GM12878 (cell line): ENCODE results near the gene SARS2. TPM values are rescaled to one million over a fixed set of nuclear protein-coding genes. Genes with fewer than 3 reads are reported as not detected.

Experiments used
- BACH1 ChIP-seq: fragments of 450-650 bp; IDR thresholded peaks from 2 replicates; pipeline ENCODE4 v1.6.1; 2017; ENCODE audit warnings: mild to moderate bottlenecking, borderline replicate concordance
- BCL11A ChIP-seq: IDR thresholded peaks from 2 replicates; pipeline ENCODE4 v1.6.1; 2011; ENCODE audit warnings: low read depth, low read length
- BRCA1 ChIP-seq: IDR thresholded peaks from 2 replicates; pipeline ENCODE4 v1.6.1; 2011; ENCODE audit warnings: low read depth, low read length, improper control_type of control experiment
- CEBPB ChIP-seq, 2 experiments: fragments of 150-350 bp in 1 of 2; IDR thresholded peaks; 2 replicates each; pipeline ENCODE4 v1.6.1; 2012 to 2014; ENCODE audit warnings: low read depth in 2 of 2, low read length in 2 of 2, borderline replicate concordance in 1 of 2, inconsistent platforms in 1 of 2
- CHD1 ChIP-seq: IDR thresholded peaks from 2 replicates; pipeline ENCODE4 v1.6.1; 2012; ENCODE audit warnings: low read depth, low read length, improper control_type of control experiment
- FOXM1 ChIP-seq: IDR thresholded peaks from 2 replicates; pipeline ENCODE4 v1.6.1; 2012; ENCODE audit warnings: low read depth, mild to moderate bottlenecking, inconsistent platforms, low read length, moderate library complexity
- HCFC1 ChIP-seq: fragments of 150-350 bp; IDR thresholded peaks from 2 replicates; pipeline ENCODE4 v1.6.1; 2014; ENCODE audit warnings: low read length
- HDAC6 ChIP-seq: fragments of 200-600 bp; sonication (generic); IDR thresholded peaks from one replicate; pipeline ENCODE4 v1.8.0; 2017; ENCODE audit warnings: antibody characterized with exemption; ENCODE audit not compliant: unreplicated experiment
- MEF2B ChIP-seq: fragments of 450-650 bp; IDR thresholded peaks from 2 replicates; pipeline ENCODE4 v1.6.1; 2018; ENCODE audit warnings: mild to moderate bottlenecking, moderate library complexity; ENCODE audit not compliant: partially characterized antibody, poor library complexity, severe bottlenecking
- MTA2 ChIP-seq: fragments of 450-650 bp; IDR thresholded peaks from 2 replicates; pipeline ENCODE4 v1.6.1; 2016; ENCODE audit warnings: low read depth, mild to moderate bottlenecking, moderate library complexity
- MYB ChIP-seq: fragments of 150-350 bp; IDR thresholded peaks from 2 replicates; pipeline ENCODE4 v1.6.1; 2014; ENCODE audit warnings: mild to moderate bottlenecking, low read depth, low read length, borderline replicate concordance
- NFXL1 ChIP-seq: fragments of 450-650 bp; IDR thresholded peaks from 2 replicates; pipeline ENCODE4 v1.6.1; 2017; ENCODE audit warnings: antibody characterized with exemption, mild to moderate bottlenecking, borderline replicate concordance
- NR2F1 ChIP-seq: fragments of 450-650 bp; conservative IDR thresholded peaks from 2 replicates; pipeline ENCODE4 v1.6.1; 2017; ENCODE audit warnings: mild to moderate bottlenecking
- POU2F2 ChIP-seq: IDR thresholded peaks from 3 replicates; pipeline ENCODE4 v1.6.1; 2011; ENCODE audit warnings: low read depth, mild to moderate bottlenecking, low read length, borderline replicate concordance
- RAD21 ChIP-seq: IDR thresholded peaks from 2 replicates; pipeline ENCODE4 v1.6.1; 2011; ENCODE audit warnings: mild to moderate bottlenecking, low read depth, low read length, moderate library complexity; ENCODE audit not compliant: insufficient read depth
- RBBP5 ChIP-seq: fragments of 200-600 bp; sonication (generic); conservative IDR thresholded peaks from 2 replicates; pipeline ENCODE4 v1.6.1; 2016
- RCOR1 ChIP-seq: conservative IDR thresholded peaks from 2 replicates; pipeline ENCODE4 v1.6.1; 2012; ENCODE audit warnings: low read depth, low read length, improper control_type of control experiment
- TAF1 ChIP-seq: IDR thresholded peaks from 2 replicates; pipeline ENCODE4 v1.6.1; 2011; ENCODE audit warnings: mild to moderate bottlenecking, low read depth, low read length, borderline replicate concordance
- TCF3 ChIP-seq: IDR thresholded peaks from 2 replicates; pipeline ENCODE4 v1.6.1; 2012; ENCODE audit warnings: low read depth, mild to moderate bottlenecking, low read length, borderline replicate concordance; ENCODE audit not compliant: insufficient read depth
- ZNF384 ChIP-seq: IDR thresholded peaks from 2 replicates; pipeline ENCODE4 v1.6.1; 2012; ENCODE audit warnings: low read depth, mild to moderate bottlenecking, low read length, improper control_type of control experiment, borderline replicate concordance
- polyA plus RNA-seq, 11 experiments: library from polyadenylated mRNA; depleted of rRNA in 4 of 11; unstranded in 6 of 11; stranded (reverse) in 5 of 11; fragments of >200 nt; fragmentation: Nextera tagmentation in 4 of 11; fragmentation: Illumina TruSeq in 1 of 11; extraction: Ambion mirVana in 4 of 11; extraction: Trizol in 1 of 11; gene quantifications; 1 replicate in 1 of 11; 2 replicates in 10 of 11; pipeline versions ENCODE4 v1.2.1 to v1.2.3, GENCODE V29; 2011 to 2016; ENCODE audit warnings: inconsistent platforms in 2 of 11, missing spikeins in 2 of 11, low read depth in 1 of 11
- total RNA-seq, 4 experiments: library from RNA; depleted of rRNA in 3 of 4; stranded (reverse); fragments of >200 nt in 3 of 4; fragmentation: Illumina TruSeq in 1 of 4; extraction: Trizol in 1 of 4; gene quantifications; 2 replicates each; pipeline versions ENCODE4 v1.2.1 to v1.2.3, GENCODE V29; 2013 to 2021
- TF ChIP-seq, protein P1 (sequence below): IDR thresholded peaks from 2 replicates; pipeline ENCODE4 v1.6.1; 2012; ENCODE audit warnings: improper control_type of control experiment, low read depth, low read length; ENCODE audit not compliant: insufficient replicate concordance
- TF ChIP-seq, protein P2 (sequence below): fragments of 450-650 bp; IDR thresholded peaks from 2 replicates; pipeline ENCODE4 v1.6.1; 2017; ENCODE audit warnings: mild to moderate bottlenecking, low read depth, inconsistent platforms; ENCODE audit not compliant: poor library complexity, severe bottlenecking
- TF ChIP-seq, protein P3 (sequence below): IDR thresholded peaks from 2 replicates; pipeline ENCODE4 v1.6.1; 2012; ENCODE audit warnings: low read depth, low read length, improper control_type of control experiment

The SARS2 gene
- total and polyA plus RNA-seq, 10 of the 15 experiments (the other 5 are each of a cell fraction or from before 2014, with no cell fraction given): 2.6 to 50.3 (median 27.5) TPM

DNA sequence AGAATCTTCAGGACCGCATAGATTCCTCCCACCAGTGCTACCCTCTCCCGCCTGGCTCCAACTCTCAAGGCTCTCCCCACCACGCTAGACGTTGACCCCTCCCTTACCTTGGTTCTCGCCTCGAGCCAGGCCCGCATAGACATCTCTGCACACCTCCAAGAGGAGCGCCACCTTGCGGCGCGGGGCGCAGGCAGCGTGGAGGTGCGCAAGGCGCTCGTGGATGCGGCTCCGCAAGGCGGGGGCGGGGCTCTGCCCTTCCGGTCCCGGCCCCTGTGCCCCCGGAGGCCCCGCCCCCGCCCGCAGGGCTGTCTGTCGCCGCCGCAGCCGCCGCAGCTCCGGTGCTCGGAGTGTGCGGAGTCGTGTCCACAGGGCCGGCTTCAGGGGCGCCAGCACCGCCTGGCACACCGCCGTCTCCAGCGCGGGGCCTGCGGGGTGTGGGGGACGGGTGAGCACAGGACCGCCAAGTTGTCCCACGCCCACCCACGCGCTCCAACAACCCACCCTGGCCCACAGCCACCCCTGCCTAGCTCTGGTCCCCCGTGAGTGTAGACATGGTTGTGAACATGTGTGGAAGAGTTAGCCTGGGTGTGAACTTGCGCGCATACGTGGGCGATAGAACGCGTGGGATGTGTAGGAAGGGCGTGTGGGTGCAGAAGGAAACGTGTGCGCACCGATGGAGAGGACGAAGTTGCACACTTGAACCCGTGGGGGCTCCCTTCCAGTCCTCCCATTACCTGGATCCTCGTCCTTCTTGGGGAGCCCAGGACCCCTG, 60.5 kb downstream of the SARS2 start (continued):
- TF ChIP-seq, protein P1, sequence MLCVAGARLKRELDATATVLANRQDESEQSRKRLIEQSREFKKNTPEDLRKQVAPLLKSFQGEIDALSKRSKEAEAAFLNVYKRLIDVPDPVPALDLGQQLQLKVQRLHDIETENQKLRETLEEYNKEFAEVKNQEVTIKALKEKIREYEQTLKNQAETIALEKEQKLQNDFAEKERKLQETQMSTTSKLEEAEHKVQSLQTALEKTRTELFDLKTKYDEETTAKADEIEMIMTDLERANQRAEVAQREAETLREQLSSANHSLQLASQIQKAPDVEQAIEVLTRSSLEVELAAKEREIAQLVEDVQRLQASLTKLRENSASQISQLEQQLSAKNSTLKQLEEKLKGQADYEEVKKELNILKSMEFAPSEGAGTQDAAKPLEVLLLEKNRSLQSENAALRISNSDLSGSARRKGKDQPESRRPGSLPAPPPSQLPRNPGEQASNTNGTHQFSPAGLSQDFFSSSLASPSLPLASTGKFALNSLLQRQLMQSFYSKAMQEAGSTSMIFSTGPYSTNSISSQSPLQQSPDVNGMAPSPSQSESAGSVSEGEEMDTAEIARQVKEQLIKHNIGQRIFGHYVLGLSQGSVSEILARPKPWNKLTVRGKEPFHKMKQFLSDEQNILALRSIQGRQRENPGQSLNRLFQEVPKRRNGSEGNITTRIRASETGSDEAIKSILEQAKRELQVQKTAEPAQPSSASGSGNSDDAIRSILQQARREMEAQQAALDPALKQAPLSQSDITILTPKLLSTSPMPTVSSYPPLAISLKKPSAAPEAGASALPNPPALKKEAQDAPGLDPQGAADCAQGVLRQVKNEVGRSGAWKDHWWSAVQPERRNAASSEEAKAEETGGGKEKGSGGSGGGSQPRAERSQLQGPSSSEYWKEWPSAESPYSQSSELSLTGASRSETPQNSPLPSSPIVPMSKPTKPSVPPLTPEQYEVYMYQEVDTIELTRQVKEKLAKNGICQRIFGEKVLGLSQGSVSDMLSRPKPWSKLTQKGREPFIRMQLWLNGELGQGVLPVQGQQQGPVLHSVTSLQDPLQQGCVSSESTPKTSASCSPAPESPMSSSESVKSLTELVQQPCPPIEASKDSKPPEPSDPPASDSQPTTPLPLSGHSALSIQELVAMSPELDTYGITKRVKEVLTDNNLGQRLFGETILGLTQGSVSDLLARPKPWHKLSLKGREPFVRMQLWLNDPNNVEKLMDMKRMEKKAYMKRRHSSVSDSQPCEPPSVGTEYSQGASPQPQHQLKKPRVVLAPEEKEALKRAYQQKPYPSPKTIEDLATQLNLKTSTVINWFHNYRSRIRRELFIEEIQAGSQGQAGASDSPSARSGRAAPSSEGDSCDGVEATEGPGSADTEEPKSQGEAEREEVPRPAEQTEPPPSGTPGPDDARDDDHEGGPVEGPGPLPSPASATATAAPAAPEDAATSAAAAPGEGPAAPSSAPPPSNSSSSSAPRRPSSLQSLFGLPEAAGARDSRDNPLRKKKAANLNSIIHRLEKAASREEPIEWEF: no peak
- TF ChIP-seq HCFC1: no peak
- TF ChIP-seq ZNF384: no peak
- no peak for TF ChIP-seq MYB
- TF ChIP-seq, protein P2, sequence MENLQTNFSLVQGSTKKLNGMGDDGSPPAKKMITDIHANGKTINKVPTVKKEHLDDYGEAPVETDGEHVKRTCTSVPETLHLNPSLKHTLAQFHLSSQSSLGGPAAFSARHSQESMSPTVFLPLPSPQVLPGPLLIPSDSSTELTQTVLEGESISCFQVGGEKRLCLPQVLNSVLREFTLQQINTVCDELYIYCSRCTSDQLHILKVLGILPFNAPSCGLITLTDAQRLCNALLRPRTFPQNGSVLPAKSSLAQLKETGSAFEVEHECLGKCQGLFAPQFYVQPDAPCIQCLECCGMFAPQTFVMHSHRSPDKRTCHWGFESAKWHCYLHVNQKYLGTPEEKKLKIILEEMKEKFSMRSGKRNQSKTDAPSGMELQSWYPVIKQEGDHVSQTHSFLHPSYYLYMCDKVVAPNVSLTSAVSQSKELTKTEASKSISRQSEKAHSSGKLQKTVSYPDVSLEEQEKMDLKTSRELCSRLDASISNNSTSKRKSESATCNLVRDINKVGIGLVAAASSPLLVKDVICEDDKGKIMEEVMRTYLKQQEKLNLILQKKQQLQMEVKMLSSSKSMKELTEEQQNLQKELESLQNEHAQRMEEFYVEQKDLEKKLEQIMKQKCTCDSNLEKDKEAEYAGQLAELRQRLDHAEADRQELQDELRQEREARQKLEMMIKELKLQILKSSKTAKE: no peak
- TF ChIP-seq TAF1: no peak
- no peak for TF ChIP-seq RBBP5
- no peak for TF ChIP-seq HDAC6
- peak; percentile 83 for TF ChIP-seq NR2F1
- no peak for TF ChIP-seq FOXM1
- no peak for TF ChIP-seq BRCA1
- TF ChIP-seq MTA2: no peak
- TF ChIP-seq NFXL1: no peak
- no peak for TF ChIP-seq CEBPB (IDR thresholded peaks at IDR 0.05; ENCODE audit: borderline replicate concordance in 1 of 2, low read depth in 2 of 2, low read length in 2 of 2)
- TF ChIP-seq RCOR1: no peak
- TF ChIP-seq, protein P3, sequence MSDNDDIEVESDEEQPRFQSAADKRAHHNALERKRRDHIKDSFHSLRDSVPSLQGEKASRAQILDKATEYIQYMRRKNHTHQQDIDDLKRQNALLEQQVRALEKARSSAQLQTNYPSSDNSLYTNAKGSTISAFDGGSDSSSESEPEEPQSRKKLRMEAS: peak; percentile 94
- no peak for TF ChIP-seq BCL11A
- TF ChIP-seq RAD21: peak; percentile 78
- no peak for TF ChIP-seq TCF3
- TF ChIP-seq MEF2B: no peak
- no peak for TF ChIP-seq POU2F2
- TF ChIP-seq CHD1: no peak
- peak; percentile 98 for TF ChIP-seq BACH1
